GM12874 (cell line): ENCODE results near the gene CAMTA1.

ENCODE experiments used
- TF ChIP-seq, protein P1 (sequence below): IDR thresholded peaks from 2 replicates; pipeline ENCODE4 v1.5.1; 2011; ENCODE audit warnings: low read depth, mild to moderate bottlenecking, control low read depth, low read length, moderate library complexity; ENCODE audit not compliant: insufficient read depth

The CAMTA1 gene

GRCh38 chr1:7248549-7249199, 463.4 kb downstream of the CAMTA1 start:
- TF ChIP-seq, protein P1, sequence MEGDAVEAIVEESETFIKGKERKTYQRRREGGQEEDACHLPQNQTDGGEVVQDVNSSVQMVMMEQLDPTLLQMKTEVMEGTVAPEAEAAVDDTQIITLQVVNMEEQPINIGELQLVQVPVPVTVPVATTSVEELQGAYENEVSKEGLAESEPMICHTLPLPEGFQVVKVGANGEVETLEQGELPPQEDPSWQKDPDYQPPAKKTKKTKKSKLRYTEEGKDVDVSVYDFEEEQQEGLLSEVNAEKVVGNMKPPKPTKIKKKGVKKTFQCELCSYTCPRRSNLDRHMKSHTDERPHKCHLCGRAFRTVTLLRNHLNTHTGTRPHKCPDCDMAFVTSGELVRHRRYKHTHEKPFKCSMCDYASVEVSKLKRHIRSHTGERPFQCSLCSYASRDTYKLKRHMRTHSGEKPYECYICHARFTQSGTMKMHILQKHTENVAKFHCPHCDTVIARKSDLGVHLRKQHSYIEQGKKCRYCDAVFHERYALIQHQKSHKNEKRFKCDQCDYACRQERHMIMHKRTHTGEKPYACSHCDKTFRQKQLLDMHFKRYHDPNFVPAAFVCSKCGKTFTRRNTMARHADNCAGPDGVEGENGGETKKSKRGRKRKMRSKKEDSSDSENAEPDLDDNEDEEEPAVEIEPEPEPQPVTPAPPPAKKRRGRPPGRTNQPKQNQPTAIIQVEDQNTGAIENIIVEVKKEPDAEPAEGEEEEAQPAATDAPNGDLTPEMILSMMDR = no peak

- TF ChIP-seq, protein P1 = no peak
These were observed 464.3 kb downstream of the CAMTA1 start for GRCh38 chr1:7249516-7249915.

DNA sequence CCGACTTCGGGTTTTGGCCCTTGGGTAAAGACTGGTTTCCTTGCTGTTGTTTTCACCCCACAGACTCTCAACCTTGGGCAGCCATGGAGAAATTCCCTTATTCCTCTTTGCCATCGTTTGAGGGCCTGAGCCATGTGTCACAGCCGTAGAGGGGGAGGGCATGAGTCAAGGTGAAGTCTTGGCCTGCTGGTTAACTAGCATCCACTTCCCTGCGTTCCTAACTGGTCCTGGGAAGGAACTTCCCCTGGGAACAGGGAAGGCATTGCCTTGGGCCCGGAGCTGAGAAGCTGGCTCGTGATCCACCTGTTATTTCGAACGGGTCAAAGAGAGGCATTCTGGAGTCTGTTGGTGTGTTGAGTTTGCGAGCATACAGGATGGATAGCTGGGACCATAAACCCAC, 464.9 kb downstream of the CAMTA1 start:
- TF ChIP-seq, protein P1 = no peak

DNA sequence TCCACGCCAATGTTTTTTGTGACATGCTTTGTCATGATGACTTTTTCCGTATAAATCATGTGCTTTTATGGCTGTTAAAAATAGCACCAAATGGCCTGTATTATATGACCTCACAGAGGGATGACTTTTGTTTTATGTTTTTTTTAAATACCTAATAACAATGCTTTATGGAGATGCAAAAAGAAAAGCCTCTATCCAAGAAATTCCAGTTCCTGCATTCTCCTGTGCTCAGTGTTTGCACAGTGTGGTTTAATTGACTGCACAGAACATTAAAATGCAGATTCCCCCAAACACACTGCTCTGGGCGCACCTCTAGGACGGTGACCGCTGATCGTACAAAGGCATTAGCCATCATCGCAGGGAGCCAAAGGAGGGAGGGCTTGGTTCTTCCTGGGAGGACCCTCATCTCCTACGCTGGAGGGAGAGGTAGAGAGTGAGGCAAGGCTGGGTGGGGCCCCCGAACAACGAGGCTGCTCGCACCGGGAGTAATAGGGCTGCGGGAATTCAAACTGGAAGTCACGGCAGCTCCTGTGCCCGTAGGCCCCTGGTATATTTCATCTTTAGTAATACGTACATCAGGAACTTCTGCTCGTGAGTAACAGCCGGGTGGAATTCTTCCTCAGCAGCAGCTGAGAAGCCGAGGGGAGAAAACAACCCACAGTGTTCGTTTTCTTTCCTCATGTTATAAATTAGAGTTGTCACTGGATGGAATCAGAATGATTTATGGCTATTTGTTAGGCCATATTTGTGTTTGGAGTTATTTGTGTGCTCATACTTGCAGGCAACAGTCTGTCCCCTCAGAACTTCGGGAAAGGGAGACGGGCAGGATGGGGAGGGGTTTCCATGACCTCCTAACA, 465.6 kb downstream of the CAMTA1 start:
- TF ChIP-seq, protein P1 = no peak

DNA sequence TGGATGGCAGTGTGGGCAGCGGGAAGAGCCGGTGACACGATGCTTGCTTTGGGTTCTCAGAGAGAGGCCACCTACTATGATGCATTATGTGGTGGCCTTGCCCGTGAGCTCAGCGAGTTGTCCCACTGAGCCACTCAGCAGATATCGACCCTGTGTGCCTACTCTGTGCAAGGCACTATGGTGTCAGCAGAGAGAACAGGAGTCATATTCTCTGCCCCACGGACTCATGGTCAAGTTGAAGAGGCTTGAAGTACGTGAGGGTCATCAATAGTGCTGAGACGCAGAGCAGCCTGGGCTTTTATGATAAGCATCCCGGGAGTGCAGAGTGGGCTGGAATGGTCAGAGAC, 466.2 kb downstream of the CAMTA1 start:
- TF ChIP-seq, protein P1 = no peak

- TF ChIP-seq, protein P1 = no peak
These were observed 467.3 kb downstream of the CAMTA1 start for GRCh38 chr1:7252411-7253117.

DNA sequence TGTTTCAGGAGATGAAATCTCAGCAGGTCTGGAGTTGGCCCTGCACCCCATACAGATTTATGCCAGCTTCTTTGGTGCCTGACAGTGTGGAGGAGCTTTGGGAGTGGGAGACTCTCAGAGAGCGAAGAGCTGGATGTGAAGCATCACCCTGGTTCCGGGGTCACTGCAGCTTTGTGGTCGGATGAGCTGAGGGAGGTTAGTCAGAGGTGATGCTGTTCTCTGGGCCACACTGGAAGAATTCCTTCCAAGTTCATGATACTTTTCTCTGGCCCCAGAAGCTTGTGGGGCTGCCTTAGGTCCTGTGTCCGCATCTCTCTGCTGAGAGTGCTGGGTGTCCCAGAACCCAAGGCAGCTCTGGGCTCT, 467.8 kb downstream of the CAMTA1 start:
- TF ChIP-seq, protein P1 = no peak
